ENCODE measurements around the gene MRPL50.
"Not testable (repeated sequence)": the region's sequence is repeated elsewhere in the genome, so short reads cannot be mapped to it uniquely, and the experiment has no call there.

Gene MRPL50

GRCh38 chr9:101418518-101419430 is 20.4 kb upstream of the MRPL50 start:
- DNase-seq (ENCODE audit: low read depth in 1 of 2, low spot score in 1 of 2), result no peak

- no peak for DNase-seq (ENCODE audit: low read depth in 1 of 2, low spot score in 1 of 2)
These were observed 19.6 kb upstream of the MRPL50 start for GRCh38 chr9:101417977-101418376.

- no peak for DNase-seq (ENCODE audit: low read depth in 1 of 2, low spot score in 1 of 2)
These were observed 19.0 kb upstream of the MRPL50 start for GRCh38 chr9:101417389-101417788.

GRCh38 chr9:101415578-101415977 is 17.2 kb upstream of the MRPL50 start:
- DNase-seq (ENCODE audit: low read depth in 1 of 2, low spot score in 1 of 2), result no peak

GRCh38 chr9:101414839-101415238 is 16.4 kb upstream of the MRPL50 start:
- DNase-seq (ENCODE audit: low read depth in 1 of 2, low spot score in 1 of 2), result no peak

- DNase-seq (ENCODE audit: low read depth in 1 of 2, low spot score in 1 of 2), result no peak
These were observed 10.7 kb upstream of the MRPL50 start for GRCh38 chr9:101409079-101409477.

GRCh38 chr9:101408374-101409078 is 10.1 kb upstream of the MRPL50 start:
- no peak for DNase-seq (ENCODE audit: low read depth in 1 of 2, low spot score in 1 of 2)

GRCh38 chr9:101403516-101404285 is 5.3 kb upstream of the MRPL50 start:
- DNase-seq (ENCODE audit: low read depth in 1 of 2, low spot score in 1 of 2), result no peak

- no peak for DNase-seq (ENCODE audit: low read depth in 1 of 2, low spot score in 1 of 2)
These were observed 1.7 kb upstream of the MRPL50 start for GRCh38 chr9:101400120-101400519.

- DNase-seq (ENCODE audit: low read depth in 1 of 2, low spot score in 1 of 2), result no peak
These were observed 1.2 kb upstream of the MRPL50 start for GRCh38 chr9:101399643-101399970.

- DNase-seq (ENCODE audit: low read depth in 1 of 2, low spot score in 1 of 2), result no peak
These were observed 668 bp upstream of the MRPL50 start for GRCh38 chr9:101398930-101399642.

- DNase-seq (ENCODE audit: low read depth in 1 of 2, low spot score in 1 of 2), result no peak
These were observed 711 bp downstream of the MRPL50 start for GRCh38 chr9:101397746-101398067.

- DNase-seq (ENCODE audit: low read depth in 1 of 2, low spot score in 1 of 2), result no peak
These were observed 3.7 kb downstream of the MRPL50 start for GRCh38 chr9:101394687-101395086.

- DNase-seq (ENCODE audit: low read depth in 1 of 2, low spot score in 1 of 2), result no peak
These were observed 5.3 kb downstream of the MRPL50 start for GRCh38 chr9:101393135-101393534.

- no peak for DNase-seq (ENCODE audit: low read depth in 1 of 2, low spot score in 1 of 2)
These were observed 9.9 kb downstream of the MRPL50 start for GRCh38 chr9:101388507-101388993.

GRCh38 chr9:101387871-101388506 is 10.4 kb downstream of the MRPL50 start:
- DNase-seq (ENCODE audit: low read depth in 1 of 2, low spot score in 1 of 2), result no peak

- not testable (repeated sequence) for DNase-seq (ENCODE audit: low read depth in 1 of 2, low spot score in 1 of 2)
These were observed 13.4 kb downstream of the MRPL50 start, which contains the start of gene BAAT for GRCh38 chr9:101384873-101385536. BAAT (minus strand) TSS chr9:101385006; CDS start chr9:101371404, 13,602 bp downstream.

GRCh38 chr9:101383361-101383760 is 15.1 kb downstream of the MRPL50 start:
- DNase-seq (ENCODE audit: low read depth in 1 of 2, low spot score in 1 of 2), result no peak

GRCh38 chr9:101381833-101382342 is 16.5 kb downstream of the MRPL50 start:
- no peak for DNase-seq (ENCODE audit: low read depth in 1 of 2, low spot score in 1 of 2)

GRCh38 chr9:101381118-101381517 is 17.3 kb downstream of the MRPL50 start:
- DNase-seq (ENCODE audit: low read depth in 1 of 2, low spot score in 1 of 2), result no peak

Measured in activated CD4-positive, alpha-beta T cell treated with anti-CD3 and anti-CD28 coated beads, Interleukin-2, amount 50 U/mL, for 24 hours (primary cell).